NCI-H524 (cell line): ENCODE results near the gene RDH8.

Experiments
- DNase-seq, 2 experiments: peaks; one replicate each; lab custom pipeline; 2025; lab: John Stamatoyannopoulos, UW

The RDH8 gene

DNA sequence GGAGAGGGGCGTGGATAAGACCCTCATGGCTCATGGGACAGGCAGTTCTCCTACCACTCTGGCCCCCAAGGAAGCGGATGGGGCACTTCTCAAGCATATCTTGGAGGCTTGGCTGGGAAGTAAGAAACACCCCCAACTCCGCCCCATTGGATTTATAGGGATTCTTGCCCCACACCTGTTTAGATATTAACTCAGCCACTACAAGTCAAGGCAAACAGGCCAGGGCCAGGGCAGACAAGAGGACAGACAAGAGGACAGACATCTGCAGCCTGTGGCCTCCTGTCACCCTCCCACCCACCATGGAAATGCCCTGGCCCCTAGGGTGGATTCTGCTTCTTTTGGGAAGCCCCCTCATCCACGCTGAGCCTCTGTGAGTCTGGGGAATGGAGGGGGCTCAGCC is 24.1 kb downstream of the RDH8 start:
- no peak for DNase-seq

DNA sequence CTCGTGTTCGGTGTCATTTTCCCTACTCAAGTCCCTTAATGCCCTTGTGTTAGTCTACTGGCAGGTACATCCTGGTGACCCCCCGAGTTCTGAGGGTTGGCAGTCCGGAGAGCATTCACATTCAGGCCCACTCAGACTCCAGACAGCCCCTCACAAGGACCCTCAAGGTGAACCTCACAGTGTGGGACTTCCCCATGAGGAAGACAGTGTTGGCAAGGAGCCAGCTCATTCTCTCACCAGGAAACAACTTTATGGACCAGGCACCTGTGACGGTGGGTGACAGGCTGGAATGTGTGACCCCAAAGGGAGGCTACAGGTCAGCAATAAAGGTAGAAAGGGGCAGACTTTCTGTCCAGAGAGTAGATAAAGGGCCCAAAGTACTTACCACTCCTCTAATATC is 24.5 kb downstream of the RDH8 start:
- no peak for DNase-seq

DNA sequence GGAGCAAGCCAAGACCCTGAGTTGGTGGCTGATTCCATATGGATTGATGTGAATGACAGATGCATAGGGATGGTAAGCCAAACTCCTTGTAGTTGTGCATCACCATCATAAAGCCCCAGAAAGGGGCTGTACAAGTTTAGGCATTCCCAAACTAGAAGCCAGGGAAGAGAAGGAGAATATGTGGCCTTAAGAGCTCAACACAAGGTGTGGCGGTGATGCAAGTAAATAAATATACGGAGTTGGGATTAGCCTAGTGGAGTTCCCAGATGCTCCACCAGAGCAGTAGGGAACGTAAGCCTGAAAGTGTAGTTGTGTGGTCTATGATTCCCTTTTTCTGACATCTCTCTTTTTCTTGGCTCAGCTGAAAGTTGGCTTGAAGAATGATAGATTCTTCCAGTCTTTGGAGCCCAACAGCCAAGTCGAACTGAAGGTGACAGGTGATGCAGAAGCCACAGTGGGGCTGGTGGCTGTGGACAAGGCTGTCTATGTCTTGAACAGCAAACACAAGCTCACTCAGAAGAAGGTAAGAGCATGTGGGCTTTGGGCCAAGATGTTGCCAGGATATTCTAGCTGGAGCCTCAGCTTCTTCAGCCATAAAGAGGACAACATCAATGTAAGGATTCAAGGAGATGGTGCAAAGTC is 30.1 kb downstream of the RDH8 start:
- DNase-seq = peak in 1 of 2 experiments; percentile 13

DNA sequence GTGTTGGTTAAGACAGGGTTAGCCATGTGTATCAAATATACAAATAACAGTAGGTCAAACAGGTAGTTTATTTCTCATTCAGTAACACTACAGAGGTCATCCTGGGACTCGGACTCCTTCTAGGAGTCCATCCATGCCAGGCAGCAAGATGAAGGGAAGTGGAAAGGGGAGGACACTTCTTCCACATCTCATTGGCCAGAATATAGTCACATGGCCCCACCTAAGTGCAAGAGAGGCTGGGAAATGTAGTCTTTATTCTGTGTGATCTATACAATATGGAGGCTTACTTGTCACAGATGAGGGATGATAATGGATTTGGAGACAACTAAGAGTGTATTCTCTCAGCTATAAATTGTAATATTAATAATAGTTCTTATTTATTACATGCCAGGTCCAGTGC is 31.1 kb downstream of the RDH8 start:
- DNase-seq = no peak

DNA sequence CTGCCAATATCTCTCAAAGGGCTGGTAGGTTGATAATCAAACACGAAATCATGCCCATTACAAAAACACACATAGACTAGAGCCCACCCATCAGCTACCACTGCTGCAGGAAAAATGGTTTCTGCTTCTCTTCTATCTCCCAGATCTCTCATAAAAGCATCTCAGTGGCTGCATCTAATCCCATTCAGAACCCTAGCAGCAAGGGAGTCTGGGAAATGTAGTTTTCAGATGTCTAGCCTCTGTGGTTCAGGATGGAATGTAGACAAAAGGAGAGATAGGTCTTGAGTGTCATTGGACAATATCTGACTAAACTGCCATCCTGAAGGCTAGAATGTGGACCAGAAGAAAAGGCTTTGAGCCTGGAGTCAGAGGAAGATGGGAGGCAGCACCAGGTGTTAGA is 32.1 kb downstream of the RDH8 start:
- DNase-seq = no peak

DNA sequence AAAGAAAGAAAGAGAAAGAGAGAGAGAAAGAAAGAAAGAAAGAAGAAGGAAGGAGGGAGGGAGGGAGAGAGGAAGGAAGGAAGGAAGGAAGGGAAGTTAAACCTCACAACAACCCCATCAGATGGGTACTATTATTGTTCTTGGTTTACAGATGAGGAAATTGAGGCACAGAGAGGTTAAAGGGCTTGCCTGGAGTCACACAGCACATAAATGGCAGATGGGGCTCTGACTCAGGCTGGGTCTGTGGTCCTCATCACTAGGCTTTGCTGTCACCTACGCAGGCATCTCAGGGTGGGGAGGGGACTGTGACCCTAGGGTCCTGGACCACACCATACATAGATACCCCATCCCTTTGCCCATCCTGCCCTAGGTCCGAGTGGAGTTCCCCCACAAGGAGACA is 36.3 kb downstream of the RDH8 start:
- DNase-seq = no peak

DNA sequence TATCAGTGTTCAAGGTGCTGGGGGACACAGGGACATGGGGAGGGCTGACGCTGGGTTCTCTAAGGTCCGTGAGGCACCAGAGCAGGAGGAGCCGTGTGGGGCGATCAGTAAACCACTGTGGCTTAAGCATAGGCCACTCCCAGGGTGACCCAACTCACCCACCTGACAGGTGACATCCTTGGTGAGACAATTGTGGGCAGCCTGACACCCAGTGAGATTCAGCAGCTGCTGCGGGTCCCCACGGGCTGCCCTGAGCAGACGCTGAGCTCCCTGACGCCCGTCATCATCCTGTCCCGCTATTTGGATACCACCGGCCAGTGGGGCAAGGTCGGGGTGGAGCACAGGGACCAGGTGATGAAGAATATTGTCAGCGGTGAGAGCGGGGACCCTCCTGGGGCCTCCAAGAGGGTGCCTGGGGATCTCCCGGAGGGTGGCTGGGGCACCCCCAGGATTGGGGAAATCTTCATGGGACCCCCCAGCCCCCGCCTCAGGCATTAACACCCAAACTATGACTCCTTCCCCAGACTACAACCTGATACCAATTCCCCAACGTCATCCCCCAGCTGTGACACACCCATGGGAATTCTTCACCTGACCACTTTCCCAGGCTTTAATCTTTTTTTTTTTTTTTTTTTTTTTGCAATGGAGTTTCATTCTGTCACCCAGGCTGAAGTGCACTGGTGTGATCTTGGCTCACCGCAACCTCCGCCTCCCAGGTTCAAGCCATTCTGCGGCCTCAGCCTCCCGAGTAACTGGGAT is 39.5 kb downstream of the RDH8 start:
- no peak for DNase-seq

DNA sequence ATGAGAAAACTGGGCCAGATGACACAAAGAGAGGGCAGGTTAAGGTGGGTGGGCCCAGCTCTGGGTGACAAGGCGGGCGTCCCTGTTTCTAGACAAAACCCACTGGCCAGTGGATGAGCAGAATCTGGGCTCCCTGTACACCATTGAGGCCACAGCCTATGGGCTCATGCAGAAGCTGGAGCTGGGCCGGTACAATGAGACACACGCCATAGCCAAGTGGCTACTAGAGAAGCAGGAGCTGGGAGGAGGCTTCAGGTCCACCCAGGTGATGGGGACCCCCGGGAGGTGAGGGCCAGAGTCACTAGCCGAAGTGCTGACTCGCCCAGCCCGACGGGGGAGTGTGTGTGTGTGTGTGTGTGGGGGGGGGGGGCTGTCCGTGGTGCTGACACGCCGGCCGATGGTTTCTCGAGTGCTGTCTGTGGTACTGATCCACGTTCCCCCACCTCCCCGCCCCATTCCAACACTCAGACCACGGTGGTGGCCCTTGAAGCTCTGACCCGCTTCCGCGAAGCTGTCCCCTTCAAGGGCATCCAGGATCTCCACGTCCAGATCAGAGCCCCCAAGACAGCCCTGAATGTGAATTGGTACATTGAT is 48.5 kb downstream of the RDH8 start:
- no peak for DNase-seq

DNA sequence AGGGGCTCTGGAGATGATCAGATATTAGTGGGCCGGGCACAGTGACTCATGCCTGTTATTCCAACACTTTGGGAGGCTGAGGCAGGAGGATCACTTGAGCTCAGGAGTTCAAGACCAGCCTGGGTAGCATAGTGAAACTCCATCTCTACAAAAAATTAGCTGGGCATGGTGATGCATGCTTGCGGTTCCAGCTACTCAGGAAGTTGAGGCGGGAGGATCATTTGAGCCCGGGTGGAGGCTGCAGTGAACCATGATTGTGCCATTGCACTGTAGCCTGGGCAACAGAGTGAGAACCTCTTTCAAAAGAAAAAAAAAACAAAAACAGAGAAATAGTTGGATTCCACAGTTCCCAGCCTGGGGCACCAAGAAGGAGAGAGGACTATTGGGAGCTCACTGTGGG is 54.9 kb downstream of the RDH8 start:
- DNase-seq = no peak

DNA sequence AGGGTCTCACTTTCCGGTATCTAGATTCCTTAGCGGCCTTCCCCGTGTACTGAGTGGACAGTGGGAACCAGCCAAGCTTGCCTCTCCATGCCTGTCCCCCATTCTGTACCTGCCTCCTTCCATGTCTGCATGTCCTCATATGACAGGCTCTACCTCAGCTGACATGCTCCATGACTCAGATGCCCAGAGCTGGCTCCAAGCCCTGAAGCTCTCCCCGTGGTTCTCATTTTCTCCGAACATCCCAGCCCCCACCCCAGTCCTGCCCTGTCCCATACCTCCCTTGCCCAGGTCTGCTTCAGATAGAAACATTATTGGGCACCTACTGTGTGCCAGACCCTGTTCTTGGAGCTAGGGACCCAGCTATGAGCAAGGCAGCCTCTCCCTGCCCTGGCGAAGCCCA is 55.8 kb downstream of the RDH8 start:
- no peak for DNase-seq

DNA sequence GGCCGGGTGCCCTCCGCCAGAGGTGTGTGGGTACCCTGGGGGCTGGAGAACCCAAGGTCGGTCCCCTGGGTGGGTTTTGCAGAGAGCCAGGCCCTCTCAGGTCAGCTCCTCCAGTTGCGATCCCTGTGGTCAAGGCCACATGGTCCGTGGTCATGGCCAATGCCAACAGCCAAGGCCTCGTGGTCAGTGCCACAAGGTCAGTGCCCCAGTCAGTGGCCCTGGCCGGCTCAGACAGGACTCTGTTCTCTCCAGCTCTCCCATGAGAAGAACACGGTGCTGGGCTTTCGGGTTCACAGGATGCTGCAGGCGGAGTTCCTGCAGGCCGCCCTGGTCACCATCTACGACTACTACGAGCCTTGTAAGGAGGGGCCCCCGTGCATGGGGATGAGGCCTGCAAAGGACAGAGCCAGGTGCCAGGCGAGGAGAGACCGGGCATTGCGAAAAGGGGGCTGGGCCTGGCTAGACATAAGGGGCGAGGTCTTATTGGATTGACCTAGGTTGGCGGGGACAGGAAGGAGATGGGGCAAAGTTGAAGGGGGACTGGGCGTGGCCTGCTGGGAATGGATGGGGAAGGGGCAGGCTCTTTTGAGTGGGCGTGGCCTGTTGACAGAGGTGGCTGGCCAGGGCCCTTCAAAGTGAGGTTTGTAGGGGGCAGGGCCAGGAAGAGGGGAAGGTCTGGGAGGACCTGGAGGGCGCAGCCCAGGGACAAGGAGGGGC is 57.6 kb downstream of the RDH8 start:
- DNase-seq = no peak
